GM12878 (cell line): ENCODE results near the gene YPEL2.

Source experiments
- RFX5 ChIP-seq: IDR thresholded peaks from 2 replicates; pipeline ENCODE4 v1.6.1; 2011; ENCODE audit warnings: low read depth, low read length, improper control_type of control experiment
- SMC3 ChIP-seq: IDR thresholded peaks from 2 replicates; pipeline ENCODE4 v1.6.1; 2011; ENCODE audit warnings: low read length, improper control_type of control experiment, borderline replicate concordance

DNA sequence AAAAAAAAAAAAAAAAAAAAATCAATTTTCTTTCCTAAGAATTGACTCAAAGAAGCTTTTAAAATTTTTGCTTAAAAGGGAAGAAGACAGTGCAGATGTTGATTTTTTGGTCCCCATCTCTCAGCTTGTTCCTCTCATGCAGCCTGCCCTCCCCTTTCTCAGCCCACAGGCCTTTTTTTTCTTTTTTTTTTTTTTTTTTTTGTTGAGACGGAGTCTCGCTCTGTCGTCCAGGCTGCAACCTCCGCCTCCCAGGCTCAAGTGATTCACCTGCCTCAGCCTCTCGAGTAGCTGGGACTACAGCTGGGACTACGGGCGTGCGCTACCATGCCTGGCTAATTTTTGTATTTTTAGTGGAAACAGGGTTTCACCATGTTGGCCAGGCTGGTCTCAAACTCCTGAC lies 17.7 kb downstream of the YPEL2 start:
- TF ChIP-seq SMC3 (no peak), RFX5 (no peak)
